ENCODE results near the gene VPS16. TPM values are rescaled to one million over a fixed set of nuclear protein-coding genes. Genes with fewer than 3 reads are reported as not detected.

VPS16 gene
- total RNA-seq, 6 experiments from 2014 or later: 17.2 to 22.2 (median 19.1) TPM

- no peaks in the 10 kb centered on the region for H3K9me3 ChIP-seq
- TF ChIP-seq CTCF (IDR thresholded peaks at IDR 0.05) (no peak), POLR2A (IDR thresholded peaks at IDR 0.05) (no peak)
- no CpG with 5 or more reads among the region's 2 CpGs for WGBS (ENCODE audit: insufficient coverage, low coverage, low lambda C conversion rate, missing lambda C conversion rate)
- no peak overlapping the region for H3K27ac ChIP-seq
- DNase-seq (no peak), ATAC-seq (no peak)
- peaks cover 0 to 18% of the 10 kb centered on the region in 2 donors for H3K27me3 ChIP-seq
- intact Hi-C loops (cut with DNase I): no loop called here
- no peak overlapping the region for H3K4me3 ChIP-seq
- no peaks in the 10 kb centered on the region for H3K4me1 ChIP-seq
- no peaks in the 10 kb centered on the region for H3K36me3 ChIP-seq
Measured at GRCh38 chr20:2817341-2817726, 23.2 kb upstream of the VPS16 start.

- intact Hi-C loops (cut with DNase I): no loop called here
- 54% methylated on average over 3 of the region's 7 CpGs for WGBS (ENCODE audit: insufficient coverage, low coverage, low lambda C conversion rate, missing lambda C conversion rate)
- Histone ChIP-seq H3K4me3 (no peak overlapping the region), H3K27ac (no peak overlapping the region), H3K27me3 (peaks cover 0 to 18% of the 10 kb centered on the region in 2 donors), H3K4me1 (no peaks in the 10 kb centered on the region), H3K36me3 (no peaks in the 10 kb centered on the region), H3K9me3 (no peaks in the 10 kb centered on the region)
- TF ChIP-seq CTCF (IDR thresholded peaks at IDR 0.05) (no peak), POLR2A (IDR thresholded peaks at IDR 0.05) (no peak)
- no peak for DNase-seq
- ATAC-seq: no peak
Measured at GRCh38 chr20:2817891-2818595, 22.5 kb upstream of the VPS16 start.

GRCh38 chr20:2820084-2820895, 20.3 kb upstream of the VPS16 start:
- Histone ChIP-seq H3K4me3 (no peak overlapping the region), H3K27ac (no peak overlapping the region), H3K27me3 (peaks cover 0 to 18% of the 10 kb centered on the region in 2 donors), H3K36me3 (no peaks in the 10 kb centered on the region), H3K9me3 (no peaks in the 10 kb centered on the region), H3K4me1 (no peaks in the 10 kb centered on the region)
- DNase-seq (no peak), ATAC-seq (peak in 1 of 4 donors; percentile 14)
- TF ChIP-seq CTCF (IDR thresholded peaks at IDR 0.05): no peak
- TF ChIP-seq POLR2A (IDR thresholded peaks at IDR 0.05): no peak
- intact Hi-C loops (cut with DNase I): no loop called here
- WGBS (ENCODE audit: insufficient coverage, low coverage, low lambda C conversion rate, missing lambda C conversion rate): 38% methylated on average over 10 of the region's 32 CpGs

GRCh38 chr20:2820896-2821869, 19.4 kb upstream of the VPS16 start:
- Histone ChIP-seq H3K4me3 (no peak overlapping the region), H3K4me1 (no peaks in the 10 kb centered on the region), H3K27me3 (peaks cover 0 to 18% of the 10 kb centered on the region in 2 donors), H3K27ac (no peak overlapping the region), H3K36me3 (no peaks in the 10 kb centered on the region), H3K9me3 (no peaks in the 10 kb centered on the region)
- DNase-seq (peak in 1 of 3 donors; percentile 40), ATAC-seq (peak in 2 of 4 donors; percentile 9 to 37)
- 14% methylated on average over 5 of the region's 68 CpGs for WGBS (ENCODE audit: insufficient coverage, low coverage, low lambda C conversion rate, missing lambda C conversion rate)
- intact Hi-C loops (cut with DNase I): no loop called here
- no peak for TF ChIP-seq CTCF (IDR thresholded peaks at IDR 0.05)
- TF ChIP-seq POLR2A (IDR thresholded peaks at IDR 0.05): no peak
